Transverse colon (tissue), 4 donors: ENCODE measurements around the gene BMP8B. TPM values are rescaled to one million over a fixed set of nuclear protein-coding genes. Genes with fewer than 3 reads are reported as not detected.
"Not testable (repeated sequence)": the region's sequence is repeated elsewhere in the genome, so short reads cannot be mapped to it uniquely, and the experiment has no call there.

Source experiments
- DNase-seq: peaks from one replicate; pipeline ENCODE4 v3.0.0-alpha.2; 2019
- H3K27ac ChIP-seq, 4 donors: fragments of 200-600 bp; sonication (generic); 2 replicates each; pipeline ENCODE4 v1.5.1; 2016 to 2018; ENCODE audit warnings: inconsistent platforms in 4 of 4
- H3K27me3 ChIP-seq: fragments of 200-600 bp; sonication (generic); 2 replicates; pipeline ENCODE4 v1.5.1; 2017; ENCODE audit warnings: inconsistent platforms
- H3K36me3 ChIP-seq, 4 donors: fragments of 200-600 bp; sonication (generic); 2 replicates each; pipeline ENCODE4 v1.5.1; 2017 to 2019; ENCODE audit warnings: inconsistent platforms in 4 of 4
- H3K4me1 ChIP-seq, 4 donors: fragments of 200-600 bp; sonication (generic); 2 replicates each; pipeline ENCODE4 v1.5.1; 2017 to 2020; ENCODE audit warnings: inconsistent platforms in 4 of 4
- H3K4me3 ChIP-seq, 4 donors: fragments of 200-600 bp; sonication (generic); 1 replicate in 1 of 4; 2 replicates in 3 of 4; pipeline versions ENCODE4 v1.5.1 to v1.6.1; 2017 to 2019; ENCODE audit warnings: inconsistent platforms in 4 of 4
- H3K9me3 ChIP-seq, 2 donors: fragments of 200-600 bp; sonication (generic); 2 replicates each; pipeline ENCODE4 v1.5.1; 2017 to 2019; ENCODE audit warnings: inconsistent platforms in 2 of 2
- CTCF ChIP-seq, 5 experiments: fragments of 200-600 bp in 3 of 5; fragments of 450-650 bp in 2 of 5; sonication (generic) in 3 of 5; IDR thresholded peaks; 1 replicate in 2 of 5; 2 replicates in 3 of 5; pipeline ENCODE4 v1.5.1; 2016 to 2017; ENCODE audit warnings: antibody characterized with exemption in 5 of 5, inconsistent platforms in 3 of 5, mild to moderate bottlenecking in 2 of 5, moderate library complexity in 1 of 5
- EP300 ChIP-seq: sonication (generic); formaldehyde crosslinking; IDR thresholded peaks from one replicate; pipeline ENCODE4 v1.6.1; 2017; ENCODE audit warnings: antibody characterized with exemption, low read depth
- POLR2A ChIP-seq: fragments of 450-650 bp; IDR thresholded peaks from one replicate; pipeline ENCODE4 v1.6.1; 2016; ENCODE audit warnings: antibody characterized with exemption, mild to moderate bottlenecking, moderate library complexity
- POLR2AphosphoS5 ChIP-seq, 3 donors: sonication (generic); formaldehyde crosslinking; IDR thresholded peaks; one replicate each; pipeline ENCODE4 v1.6.1; 2016; ENCODE audit warnings: antibody characterized with exemption in 3 of 3
- WGBS, 2 donors: methylation state at CpG; one replicate each; pipeline ENCODE4 v1.1.5; 2018; ENCODE audit warnings: low coverage in 1 of 2; 5-methylcytosine and 5-hydroxymethylcytosine counted together
- in situ Hi-C, 4 donors: fragments of 200-750 bp; cut with MboI; loops; one replicate each; pipeline versions ENCODE4 v1.15.0 to v1.15.1; 2017; ENCODE audit warnings: low sequenced_read_pairs in 3 of 4, low pct_ligation_motif_present in 1 of 4, low pct_unique_long_range_greater_than_20kb in 1 of 4
- intact Hi-C: fragments of 100-400 bp; cut with DNase I; formaldehyde crosslinking; loops from one replicate; pipeline ENCODE4 v1.15.1; 2023; ENCODE audit warnings: low total_unique reads
- total RNA-seq, 4 donors: library from RNA; depleted of rRNA; stranded (reverse); fragments of >200 nt; gene quantifications; one replicate each; pipeline ENCODE4 v1.1.0, GENCODE V29; 2016

The BMP8B gene
- total RNA-seq, 4 donors from 2014 or later, result 1.2 to 27.2 (median 17.4) TPM

- intact Hi-C loops, result no loop called here
- Histone ChIP-seq H3K36me3 (no peaks in the 10 kb centered on the region), H3K27ac (no peak overlapping the region), H3K9me3 (no peaks in the 10 kb centered on the region), H3K4me3 (no peak overlapping the region), H3K4me1 (no peaks in the 10 kb centered on the region), H3K27me3 (no peaks in the 10 kb centered on the region)
- DNase-seq, result no peak
- in situ Hi-C loops, result no loop called here
- no peak for TF ChIP-seq EP300
- TF ChIP-seq POLR2AphosphoS5 (IDR thresholded peaks at IDR 0.05), result no peak
- no peak for TF ChIP-seq POLR2A
- no peak for TF ChIP-seq CTCF (IDR thresholded peaks at IDR 0.05)
- WGBS, 2 donors, result 95 to 97% methylated on average over 5 to 9 of the region's 9 CpGs
Measured at GRCh38 chr1:39833621-39834385, 45.1 kb upstream of the BMP8B start.

GRCh38 chr1:39833121-39833520 is 44.5 kb upstream of the BMP8B start:
- in situ Hi-C loops, result no loop called here

DNA sequence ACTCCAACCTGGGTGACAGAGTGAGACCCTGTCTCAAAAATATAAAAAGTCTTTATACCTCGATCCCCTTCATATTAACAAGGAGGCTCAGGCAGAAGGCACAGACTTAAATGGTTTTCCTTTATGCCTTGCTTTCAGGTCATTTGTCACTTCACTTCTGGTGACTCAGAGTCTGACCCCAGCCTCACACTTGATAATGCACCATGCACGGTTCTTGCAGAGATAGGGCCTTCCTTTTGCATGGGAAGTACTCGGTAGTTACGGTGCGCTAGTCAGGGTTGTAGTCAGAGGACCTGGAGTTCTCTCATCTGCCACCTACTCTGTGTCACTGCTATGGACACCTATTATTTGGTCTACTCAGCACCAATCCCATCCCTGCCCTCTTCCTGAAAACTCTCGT is 43.6 kb upstream of the BMP8B start:
- intact Hi-C loops (no loop called here), in situ Hi-C loops (no loop called here)
- no peaks in the 10 kb centered on the region for H3K27me3 ChIP-seq
- TF ChIP-seq POLR2A (no peak), EP300 (no peak), POLR2AphosphoS5 (IDR thresholded peaks at IDR 0.05) (no peak)
- no peaks in the 10 kb centered on the region for H3K9me3 ChIP-seq
- no peak for DNase-seq
- H3K27ac ChIP-seq, result no peak overlapping the region
- H3K36me3 ChIP-seq, result no peaks in the 10 kb centered on the region
- WGBS, 2 donors, result 80 to 93% methylated on average over 3 to 6 of the region's 6 CpGs
- no peak overlapping the region for H3K4me3 ChIP-seq
- H3K4me1 ChIP-seq, result peaks cover 0 to 4% (median 1%) of the 10 kb centered on the region in 4 donors

More at GRCh38 chr1:39833121-39833520, 44.5 kb upstream of the BMP8B start:
- no peaks in the 10 kb centered on the region for H3K27me3 ChIP-seq
- no peak for DNase-seq
- no peaks in the 10 kb centered on the region for H3K9me3 ChIP-seq
- H3K36me3 ChIP-seq, result no peaks in the 10 kb centered on the region
- no peak overlapping the region for H3K27ac ChIP-seq
- no peaks in the 10 kb centered on the region for H3K4me1 ChIP-seq
- H3K4me3 ChIP-seq, result no peak overlapping the region
- intact Hi-C loops, result no loop called here
- 64 to 69% methylated on average over 2 of the region's 2 CpGs for WGBS, 2 donors
- TF ChIP-seq CTCF (IDR thresholded peaks at IDR 0.05) (no peak), EP300 (no peak), POLR2A (no peak), POLR2AphosphoS5 (IDR thresholded peaks at IDR 0.05) (no peak)

GRCh38 chr1:39829791-39830533 is 41.3 kb upstream of the BMP8B start:
- intact Hi-C loops (no loop called here), in situ Hi-C loops (loop anchor here in 1 of 4 donors (10.0 kb wide), 1 partner anchor 55 kb away; the partner anchor contains the start of gene TRIT1)
- Histone ChIP-seq H3K4me3 (no peak overlapping the region), H3K4me1 (peaks cover 2 to 27% (median 21%) of the 10 kb centered on the region in 4 donors), H3K36me3 (no peaks in the 10 kb centered on the region), H3K27me3 (no peaks in the 10 kb centered on the region), H3K9me3 (no peaks in the 10 kb centered on the region), H3K27ac (no peak overlapping the region)
- 72 to 76% methylated on average over 6 of the region's 6 CpGs for WGBS, 2 donors
- DNase-seq, result no peak
- no peak for TF ChIP-seq EP300

DNA sequence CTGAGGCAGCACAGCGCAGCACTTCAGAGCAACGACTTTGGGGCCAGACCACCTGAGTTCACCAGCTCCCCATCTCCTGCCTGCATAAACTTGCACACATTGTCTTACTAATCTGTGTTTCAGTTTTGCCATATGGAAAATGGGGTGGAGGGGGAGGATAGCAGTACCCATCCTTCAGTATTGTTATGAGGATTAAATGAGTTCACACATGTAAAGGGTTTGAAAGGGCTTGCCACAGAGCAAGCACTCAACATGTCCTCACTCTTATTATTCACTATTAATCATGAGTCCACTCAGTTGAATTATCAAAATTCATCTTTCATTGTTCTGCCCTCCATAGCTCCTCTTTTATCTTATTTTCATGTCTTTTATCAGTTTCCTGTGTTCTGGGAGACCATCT is 40.1 kb upstream of the BMP8B start:
- H3K27ac ChIP-seq, result no peak overlapping the region
- in situ Hi-C loops (loop anchor here in 1 of 4 donors (10.0 kb wide), 1 partner anchor 56 kb away; the partner anchor contains the start of gene TRIT1), intact Hi-C loops (no loop called here)
- TF ChIP-seq POLR2AphosphoS5 (IDR thresholded peaks at IDR 0.05), result no peak
- TF ChIP-seq EP300, result no peak
- TF ChIP-seq CTCF (IDR thresholded peaks at IDR 0.05), result no peak
- H3K27me3 ChIP-seq, result no peaks in the 10 kb centered on the region
- 73 to 87% methylated on average over 2 of the region's 2 CpGs for WGBS, 2 donors
- DNase-seq, result no peak
- H3K9me3 ChIP-seq, result no peaks in the 10 kb centered on the region
- H3K4me1 ChIP-seq, result peaks cover 5 to 36% (median 23%) of the 10 kb centered on the region in 4 donors
- no peak overlapping the region for H3K4me3 ChIP-seq
- H3K36me3 ChIP-seq, result no peaks in the 10 kb centered on the region

- H3K9me3 ChIP-seq, DNase-seq, H3K27me3 ChIP-seq, intact Hi-C loops, H3K27ac ChIP-seq, H3K4me3 ChIP-seq, H3K36me3 ChIP-seq: not testable (repeated sequence)
- in situ Hi-C loops, result loop anchor here in 1 of 4 donors (10.0 kb wide), 1 partner anchor 57 kb away; the partner anchor contains the start of gene TRIT1
- H3K4me1 ChIP-seq, result peaks cover 5 to 36% (median 23%) of the 10 kb centered on the region in 4 donors
- WGBS, 2 donors, result 87% methylated on average over 6 of the region's 6 CpGs; no CpG with 5 or more reads in 1 of the 2 donors
Measured at GRCh38 chr1:39828255-39828654, 39.6 kb upstream of the BMP8B start.
